Memory B cell (primary cell): Measurements from ENCODE around the gene ZNF420.
A peak's percentile ranks its signal among the peaks of the same experiment; 100 is the strongest.
"Not testable (repeated sequence)": the region's sequence is repeated elsewhere in the genome, so short reads cannot be mapped to it uniquely, and the experiment has no call there.

Experiments
- ATAC-seq: fragments of 150-1000 bp; cut with Tn5 transposase; 2 replicates; pipeline ENCODE4 v1.10.0; 2021; ENCODE audit warnings: low read depth, mild to moderate bottlenecking, moderate library complexity
- DNase-seq, 2 donors: peaks; one replicate each; pipeline ENCODE4 v3.0.0; 2022; ENCODE audit warnings: low spot score in 2 of 2
- H3K27ac Mint-ChIP-seq: one replicate; pipeline ENCODE4 v1.8.0; 2022; ENCODE audit warnings: mild to moderate bottlenecking, moderate library complexity, mixed read lengths
- H3K27me3 Mint-ChIP-seq: one replicate; pipeline ENCODE4 v1.8.0; 2022; ENCODE audit warnings: mixed read lengths
- H3K36me3 Mint-ChIP-seq: one replicate; pipeline ENCODE4 v1.8.0; 2022; ENCODE audit warnings: mild to moderate bottlenecking, mixed read lengths
- H3K4me1 Mint-ChIP-seq: one replicate; pipeline ENCODE4 v1.8.0; 2022; ENCODE audit warnings: mixed read lengths
- H3K4me3 Mint-ChIP-seq: one replicate; pipeline ENCODE4 v1.8.0; 2022; ENCODE audit warnings: mild to moderate bottlenecking, moderate library complexity, mixed read lengths
- H3K9me3 Mint-ChIP-seq: one replicate; pipeline ENCODE4 v1.8.0; 2022; ENCODE audit warnings: mixed read lengths

The ZNF420 gene

DNA sequence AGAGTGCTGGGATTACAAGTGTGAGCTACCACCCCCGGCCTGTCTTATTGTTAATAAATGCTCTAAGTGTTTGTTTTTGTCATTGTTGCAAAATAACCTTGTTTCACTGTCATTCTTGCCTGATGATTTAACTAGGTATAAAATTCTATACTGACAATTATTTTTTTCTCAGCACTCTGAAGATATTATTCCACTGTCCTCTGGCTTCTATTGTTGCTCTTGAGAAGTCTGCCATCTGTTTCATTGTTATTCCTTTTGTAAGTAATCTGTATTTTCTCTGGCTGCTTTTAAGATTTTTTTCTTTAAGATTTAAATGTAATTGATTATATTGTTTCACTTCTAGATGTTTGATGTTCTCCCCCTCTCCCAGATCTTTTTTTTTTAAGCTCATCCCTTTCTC, 17.6 kb downstream of the ZNF420 start:
- ATAC-seq (no peak), DNase-seq (no peak)
- no peak overlapping the region for H3K4me3 Mint-ChIP-seq
- H3K27me3 Mint-ChIP-seq = no peaks in the 10 kb centered on the region
- H3K4me1 Mint-ChIP-seq = no peaks in the 10 kb centered on the region
- no peak overlapping the region for H3K27ac Mint-ChIP-seq
- peaks cover 24% of the 10 kb centered on the region for H3K9me3 Mint-ChIP-seq
- peaks cover 82% of the 10 kb centered on the region for H3K36me3 Mint-ChIP-seq

GRCh38 chr19:37098570-37098969, 20.3 kb downstream of the ZNF420 start:
- H3K27ac Mint-ChIP-seq = no peak overlapping the region
- peaks cover 29% of the 10 kb centered on the region for H3K9me3 Mint-ChIP-seq
- no peaks in the 10 kb centered on the region for H3K27me3 Mint-ChIP-seq
- DNase-seq (no peak), ATAC-seq (no peak)
- peaks cover 85% of the 10 kb centered on the region for H3K36me3 Mint-ChIP-seq
- no peak overlapping the region for H3K4me3 Mint-ChIP-seq
- no peaks in the 10 kb centered on the region for H3K4me1 Mint-ChIP-seq

DNA sequence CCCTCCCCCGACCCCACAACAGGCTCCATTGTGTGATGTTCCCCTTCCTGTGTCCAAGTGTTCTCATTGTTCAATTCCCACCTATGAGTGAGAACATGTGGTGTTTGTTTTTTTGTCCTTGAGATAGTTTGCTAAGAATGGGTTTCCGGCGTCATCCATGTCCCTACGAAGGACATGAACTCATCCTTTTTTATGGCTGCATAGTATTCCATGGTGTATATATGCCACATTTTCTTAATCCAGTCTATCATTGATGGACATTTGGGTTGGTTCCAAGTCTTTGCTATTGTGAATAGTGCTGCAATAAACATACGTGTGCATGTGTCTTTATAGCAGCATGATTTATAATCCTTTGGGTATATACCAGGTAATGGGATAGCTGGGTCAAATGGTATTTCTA, 25.9 kb downstream of the ZNF420 start:
- ATAC-seq, H3K4me1 Mint-ChIP-seq, H3K27ac Mint-ChIP-seq, DNase-seq, H3K4me3 Mint-ChIP-seq, H3K27me3 Mint-ChIP-seq: not testable (repeated sequence)
- Mint-ChIP-seq H3K9me3 (peaks cover 25% of the 10 kb centered on the region), H3K36me3 (peaks cover 82% of the 10 kb centered on the region)

DNA sequence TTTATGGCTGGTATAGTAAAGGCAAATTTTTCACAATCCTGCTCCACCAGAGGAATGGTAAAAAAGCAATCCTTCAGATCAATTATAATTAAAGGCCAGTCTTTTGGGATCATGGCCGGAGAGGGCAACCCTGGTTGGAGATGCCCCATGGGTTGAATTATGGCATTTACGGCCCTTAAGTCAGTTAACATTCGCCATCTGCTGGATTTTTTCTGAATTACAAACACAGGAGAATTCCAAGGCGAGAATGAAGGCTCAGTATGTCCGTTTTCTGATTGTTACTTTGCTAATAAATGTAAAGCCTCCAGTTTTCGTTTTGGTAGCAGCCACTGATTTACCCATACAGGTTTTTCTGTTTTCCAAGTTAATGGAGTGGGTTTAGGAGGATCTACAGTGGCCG, 33.5 kb downstream of the ZNF420 start:
- H3K4me3 Mint-ChIP-seq, H3K4me1 Mint-ChIP-seq: not testable (repeated sequence)

GRCh38 chr19:37114001-37114400, 35.8 kb downstream of the ZNF420 start:
- peaks cover 15% of the 10 kb centered on the region for H3K9me3 Mint-ChIP-seq
- DNase-seq (no peak), ATAC-seq (no peak)
- no peaks in the 10 kb centered on the region for H3K4me1 Mint-ChIP-seq
- H3K4me3 Mint-ChIP-seq = no peak overlapping the region
- H3K27me3 Mint-ChIP-seq = no peaks in the 10 kb centered on the region
- peaks cover 64% of the 10 kb centered on the region for H3K36me3 Mint-ChIP-seq
- no peak overlapping the region for H3K27ac Mint-ChIP-seq

More for the DNA sequence above, 33.5 kb downstream of the ZNF420 start:
- H3K27ac Mint-ChIP-seq, H3K27me3 Mint-ChIP-seq, DNase-seq, ATAC-seq: not testable (repeated sequence)
- Mint-ChIP-seq H3K9me3 (peaks cover 13% of the 10 kb centered on the region), H3K36me3 (peaks cover 83% of the 10 kb centered on the region)

- DNase-seq, H3K27me3 Mint-ChIP-seq, H3K4me3 Mint-ChIP-seq, ATAC-seq, H3K27ac Mint-ChIP-seq, H3K4me1 Mint-ChIP-seq: not testable (repeated sequence)
- Mint-ChIP-seq H3K36me3 (peaks cover 33% of the 10 kb centered on the region), H3K9me3 (peaks cover 29% of the 10 kb centered on the region)
These were observed 43.9 kb downstream of the ZNF420 start for GRCh38 chr19:37122093-37122492.

GRCh38 chr19:37127999-37128820, 50.0 kb downstream of the ZNF420 start:
- H3K9me3 Mint-ChIP-seq = peaks cover 33% of the 10 kb centered on the region
- peaks cover 44% of the 10 kb centered on the region for H3K36me3 Mint-ChIP-seq
- no peaks in the 10 kb centered on the region for H3K27me3 Mint-ChIP-seq
- DNase-seq (no peak), ATAC-seq (no peak)
- no peaks in the 10 kb centered on the region for H3K4me1 Mint-ChIP-seq
- H3K4me3 Mint-ChIP-seq = no peak overlapping the region
- H3K27ac Mint-ChIP-seq = no peak overlapping the region

DNA sequence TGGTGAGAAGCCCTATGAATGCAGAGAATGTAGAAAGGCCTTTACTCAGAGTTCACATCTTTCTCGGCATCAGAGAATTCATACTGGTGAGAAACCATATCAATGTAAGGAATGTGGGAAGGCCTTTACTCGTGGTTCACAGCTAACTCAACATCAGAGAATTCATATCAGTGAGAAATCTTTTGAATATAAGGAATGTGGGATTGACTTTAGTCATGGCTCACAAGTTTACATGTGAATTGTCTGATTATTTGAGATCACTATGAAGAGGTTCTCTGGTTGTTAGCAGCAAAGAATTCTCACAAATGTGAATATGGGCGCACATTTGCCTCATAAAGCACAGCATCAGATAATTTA, 50.6 kb downstream of the ZNF420 start:
- Mint-ChIP-seq H3K9me3 (peaks cover 37% of the 10 kb centered on the region), H3K36me3 (peaks cover 46% of the 10 kb centered on the region), H3K4me3 (no peak overlapping the region), H3K4me1 (no peaks in the 10 kb centered on the region), H3K27ac (no peak overlapping the region), H3K27me3 (no peaks in the 10 kb centered on the region)
- DNase-seq (no peak), ATAC-seq (no peak)

GRCh38 chr19:37136111-37136510, 57.9 kb downstream of the ZNF420 start:
- Mint-ChIP-seq H3K27me3 (no peaks in the 10 kb centered on the region), H3K4me3 (no peak overlapping the region), H3K27ac (no peak overlapping the region), H3K4me1 (no peaks in the 10 kb centered on the region), H3K36me3 (peaks cover 27% of the 10 kb centered on the region), H3K9me3 (peaks cover 32% of the 10 kb centered on the region)
- no peak for ATAC-seq
- no peak for DNase-seq

DNA sequence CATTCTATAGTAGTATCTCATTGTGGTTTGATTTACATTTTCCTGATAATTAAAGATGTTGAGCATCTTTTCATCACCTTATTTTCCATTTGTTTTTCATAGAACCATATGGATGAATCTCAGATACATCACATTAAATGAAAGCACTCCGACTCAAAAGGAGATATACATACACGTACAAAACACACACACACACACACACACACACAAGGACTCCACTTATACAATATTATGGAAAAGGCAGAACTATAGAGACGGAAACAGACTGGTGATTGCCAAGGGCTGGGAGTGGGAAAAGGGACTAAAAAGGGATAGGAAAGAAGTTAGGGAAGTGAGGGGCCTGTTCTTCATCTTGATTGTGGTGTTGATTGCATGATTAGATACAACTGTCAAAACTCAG, 70.0 kb downstream of the ZNF420 start:
- ATAC-seq (no peak), DNase-seq (no peak)
- Mint-ChIP-seq H3K36me3 (peaks cover 59% of the 10 kb centered on the region), H3K27me3 (no peaks in the 10 kb centered on the region), H3K4me3 (no peak overlapping the region), H3K27ac (no peak overlapping the region), H3K4me1 (no peaks in the 10 kb centered on the region), H3K9me3 (peaks cover 25% of the 10 kb centered on the region)

DNA sequence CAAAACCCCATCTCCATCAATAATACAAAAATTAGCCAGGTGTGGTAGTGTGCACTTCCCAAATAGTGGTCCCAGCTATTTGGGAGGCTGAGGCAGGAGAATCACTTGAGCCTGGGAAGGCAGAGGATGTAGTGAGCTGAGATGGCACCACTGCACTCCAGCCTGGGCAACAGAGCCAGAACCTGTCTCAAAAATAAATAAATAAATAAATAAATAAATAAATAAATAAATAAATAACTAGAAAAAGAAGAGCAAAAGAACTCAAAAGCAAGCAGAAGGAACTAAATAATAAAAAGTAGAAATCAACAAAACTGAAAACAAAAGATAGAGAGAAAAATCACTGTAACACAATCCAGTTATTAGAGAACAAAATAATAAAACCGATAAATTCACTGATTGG, 81.9 kb downstream of the ZNF420 start:
- DNase-seq (no peak), ATAC-seq (no peak)
- Mint-ChIP-seq H3K4me3 (no peak overlapping the region), H3K4me1 (peaks cover 4% of the 10 kb centered on the region), H3K36me3 (peaks cover 75% of the 10 kb centered on the region), H3K9me3 (peaks cover 27% of the 10 kb centered on the region), H3K27ac (no peak overlapping the region), H3K27me3 (no peaks in the 10 kb centered on the region)

GRCh38 chr19:37165635-37166034, 87.4 kb downstream of the ZNF420 start:
- Mint-ChIP-seq H3K27me3 (no peaks in the 10 kb centered on the region), H3K4me1 (peaks cover 4% of the 10 kb centered on the region), H3K36me3 (peaks cover 75% of the 10 kb centered on the region), H3K9me3 (peaks cover 23% of the 10 kb centered on the region), H3K27ac (no peak overlapping the region), H3K4me3 (no peak overlapping the region)
- DNase-seq (no peak), ATAC-seq (no peak)

DNA sequence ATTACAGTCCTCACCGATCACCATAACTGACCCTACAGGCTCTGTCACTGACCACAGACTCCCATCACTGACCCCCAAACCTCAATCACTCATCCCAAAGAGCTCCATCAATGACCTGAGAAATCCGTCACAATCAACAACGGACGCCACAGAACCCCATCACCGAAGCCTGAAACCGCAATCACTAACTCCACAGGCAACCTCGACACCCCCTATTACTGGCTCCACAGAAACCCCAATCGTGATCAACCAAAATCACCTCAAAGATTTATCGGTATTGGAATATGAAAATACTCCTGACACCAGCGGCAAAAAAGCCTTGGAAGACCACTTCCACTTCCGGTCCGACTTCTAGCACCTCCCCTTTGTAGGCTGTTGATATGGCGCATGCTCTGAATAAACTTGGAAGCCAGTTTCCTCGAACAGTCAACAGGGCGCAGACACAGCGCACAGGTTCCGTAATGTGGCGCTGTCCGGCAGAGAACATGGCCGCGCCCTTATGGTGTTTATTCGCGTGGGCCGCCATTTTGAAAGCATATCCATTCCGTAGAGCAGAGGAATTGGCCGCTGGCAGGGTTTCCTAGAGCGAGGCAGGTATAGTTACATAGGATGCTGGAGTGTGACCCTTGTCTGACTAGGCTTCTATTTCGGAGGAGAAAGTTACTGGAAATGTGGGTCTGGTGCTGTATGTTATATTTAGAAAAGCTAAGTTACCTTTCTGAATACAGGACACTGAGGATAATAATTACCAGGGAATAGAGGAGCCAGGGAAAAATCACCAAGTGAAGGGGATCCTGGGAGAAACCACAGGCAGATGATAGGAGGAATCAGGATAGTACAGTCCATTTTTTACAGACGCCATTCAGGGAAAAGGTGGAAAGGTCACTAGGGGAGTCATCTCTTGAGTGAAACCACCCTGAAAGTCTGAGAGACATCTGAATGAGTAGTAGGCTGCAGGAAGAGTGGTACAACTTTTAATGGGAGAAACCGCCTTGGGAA, 94.4 kb downstream of the ZNF420 start, which contains the start of gene ZNF585A:
Gene ZNF585A, minus strand, starts transcription at position 328 of the 999 bp plus-strand sequence. CDS start 2,785 bp downstream, outside the sequence.
- H3K4me1 Mint-ChIP-seq = no peaks in the 10 kb centered on the region
- peak within 1 kb of the TSS; percentile 27 for H3K4me3 Mint-ChIP-seq
- H3K36me3 Mint-ChIP-seq = peaks cover 22% of the 10 kb centered on the region
- peaks cover 15% of the 10 kb centered on the region for H3K9me3 Mint-ChIP-seq
- peak; percentile 87 to 88 for DNase-seq
- H3K27me3 Mint-ChIP-seq = no peaks in the 10 kb centered on the region
- ATAC-seq = peak; percentile 99
- H3K27ac Mint-ChIP-seq = no peak within 1 kb of the TSS
